GM21423 (cell line): ENCODE data around the gene TAS2R43.
A peak's percentile ranks its signal among the peaks of the same experiment; 100 is the strongest.
"Not testable (repeated sequence)": the region's sequence is repeated elsewhere in the genome, so short reads cannot be mapped to it uniquely, and the experiment has no call there.

Experiments used
- ATAC-seq: cut with Tn5 transposase; IDR thresholded peaks from one replicate; pipeline ENCODE4 v1.9.1; 2021; ENCODE audit warnings: mild to moderate bottlenecking, moderate library complexity; ENCODE audit not compliant: unreplicated experiment

TAS2R43 gene

DNA sequence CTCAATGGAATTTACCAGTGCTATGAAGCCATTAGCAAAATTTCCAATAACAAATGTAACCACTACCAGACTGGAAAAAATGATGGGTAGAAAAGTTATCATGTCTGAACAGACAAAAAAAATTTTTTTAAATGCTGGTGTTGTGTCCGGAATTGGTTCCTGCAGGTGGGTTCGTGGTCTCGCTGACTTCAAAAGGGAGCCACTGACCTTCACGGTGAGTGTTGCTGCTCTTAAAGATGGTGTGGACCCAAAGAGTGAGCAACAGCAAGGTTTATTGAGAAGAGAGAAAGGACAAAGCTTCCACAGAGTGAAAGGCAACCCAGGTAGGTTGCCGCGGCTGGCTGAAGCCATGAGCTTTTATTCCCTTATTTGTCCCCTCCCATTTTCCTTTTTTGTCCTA, at the start of gene TAS2R43:
Gene TAS2R43 (minus strand): TSS at position 186 of the 400 bp plus-strand sequence. CDS start 84 bp downstream, at position 102.
- no peak for ATAC-seq

DNA sequence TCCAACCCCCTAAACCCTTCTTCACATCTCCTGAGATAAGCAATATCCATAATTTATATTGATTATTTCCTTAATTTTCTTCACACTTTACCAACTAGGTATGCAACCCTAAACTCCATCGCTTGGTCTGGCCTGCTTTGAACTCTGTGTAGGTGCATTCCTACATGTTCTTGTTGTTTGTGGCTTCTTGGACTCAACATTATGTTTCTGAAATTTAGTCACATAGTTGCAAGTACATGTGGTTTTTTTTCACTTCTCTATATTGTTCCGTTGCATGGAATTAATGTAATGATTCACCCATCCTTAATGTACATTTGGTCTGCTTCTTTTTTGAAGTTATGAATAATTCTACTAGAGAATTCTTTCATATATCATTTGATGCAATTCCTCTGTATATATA, 44.0 kb upstream of the TAS2R43 start:
- ATAC-seq = no peak

DNA sequence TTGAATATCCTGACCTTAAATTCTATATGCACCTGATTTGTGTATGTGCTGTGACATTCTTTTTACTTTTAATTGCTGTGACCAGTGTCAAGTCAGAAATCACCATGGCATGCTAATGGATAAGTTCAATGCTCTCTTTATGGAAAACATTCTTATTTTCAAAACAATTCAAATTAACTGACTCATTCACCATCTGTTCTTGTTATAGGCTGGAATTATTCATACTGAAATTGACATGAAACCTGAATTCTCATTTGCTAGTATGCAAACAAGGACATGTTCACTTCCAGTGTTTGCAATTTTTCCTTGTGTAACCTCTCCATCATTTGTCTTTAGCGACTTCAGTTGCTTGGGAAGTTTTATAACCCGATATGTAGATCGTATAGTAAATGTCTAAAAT, 42.2 kb upstream of the TAS2R43 start, which contains the start of gene TAS2R30:
Gene TAS2R30 (minus strand): TSS at position 340 of the 400 bp plus-strand sequence. CDS start 400 bp downstream, outside the sequence.
- no peak for ATAC-seq

DNA sequence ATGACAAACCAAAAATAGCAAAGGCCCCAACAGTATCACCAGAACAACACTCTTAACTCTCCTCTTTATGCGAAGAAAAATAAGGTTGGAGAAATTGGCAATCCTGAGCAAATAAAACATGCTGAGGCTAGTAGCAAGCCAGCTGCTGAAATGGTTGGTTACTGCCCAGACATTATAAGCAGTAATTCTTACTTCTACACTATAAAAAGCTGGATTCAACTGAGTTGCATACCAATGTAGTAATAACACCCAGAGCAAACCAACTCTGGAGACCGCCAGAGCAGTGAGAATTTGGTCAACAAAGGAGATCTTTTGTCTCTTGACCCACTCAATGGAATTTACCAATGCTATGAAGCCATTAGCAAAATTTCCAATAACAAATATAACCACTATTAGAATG, 41.7 kb upstream of the TAS2R43 start:
- ATAC-seq = no peak

DNA sequence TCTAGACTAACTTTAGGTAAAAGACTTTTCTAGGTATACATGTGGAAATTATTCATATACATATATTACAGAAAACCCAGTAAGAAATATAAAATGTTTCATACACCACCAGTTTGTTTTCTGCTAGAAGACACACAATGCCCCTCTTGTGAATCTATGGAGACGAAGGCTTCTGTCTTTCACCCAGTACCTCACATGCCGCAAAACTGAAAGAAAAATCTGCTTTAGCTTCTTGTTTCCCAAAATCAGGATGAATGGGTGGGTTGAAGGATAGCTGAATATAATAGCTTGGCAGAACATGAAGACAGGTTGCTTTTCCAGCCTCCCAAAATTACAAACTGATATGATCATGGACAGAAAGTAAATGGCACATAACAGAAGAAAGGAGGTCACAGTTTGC, 41.0 kb upstream of the TAS2R43 start:
- ATAC-seq = no peak

DNA sequence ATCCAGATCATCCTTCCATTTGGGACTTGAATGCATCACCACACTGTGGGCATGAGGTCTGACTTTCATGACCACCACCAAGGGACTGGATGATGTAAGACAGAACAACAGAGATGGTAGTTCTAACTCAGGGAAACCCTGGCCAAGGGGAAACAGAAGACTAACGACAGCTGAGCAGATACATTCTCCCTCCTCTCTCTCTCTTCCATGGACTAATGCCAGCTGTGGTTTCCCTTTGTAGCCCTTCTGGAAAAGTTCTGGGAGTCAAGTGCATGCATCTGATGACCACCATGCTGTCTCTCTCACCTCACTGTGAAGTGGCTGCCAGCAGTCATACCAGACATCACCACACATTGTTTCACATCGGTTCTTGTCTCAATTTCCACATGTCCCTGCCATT, 38.9 kb upstream of the TAS2R43 start:
- ATAC-seq = no peak

GRCh38 chr12:11130382-11130781, 38.3 kb upstream of the TAS2R43 start:
- ATAC-seq = no peak

DNA sequence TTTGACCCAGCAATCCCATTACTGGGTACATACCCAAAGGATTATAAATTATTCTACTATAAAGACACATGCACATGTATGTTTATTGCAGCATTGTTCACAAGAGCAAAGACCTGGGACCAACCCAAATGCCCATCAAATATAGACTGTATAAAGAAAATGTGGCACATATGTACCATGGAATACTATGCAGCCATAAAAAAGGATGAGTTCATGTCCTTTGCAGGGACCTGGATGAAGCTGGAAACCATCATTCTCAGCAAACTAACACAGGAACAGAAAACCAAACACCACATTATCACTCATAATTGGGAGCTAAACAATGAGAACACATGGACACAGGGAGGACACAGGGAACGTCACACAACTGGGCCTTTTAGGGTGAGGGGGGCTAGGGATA, 22.0 kb upstream of the TAS2R43 start:
- ATAC-seq = not testable (repeated sequence)

DNA sequence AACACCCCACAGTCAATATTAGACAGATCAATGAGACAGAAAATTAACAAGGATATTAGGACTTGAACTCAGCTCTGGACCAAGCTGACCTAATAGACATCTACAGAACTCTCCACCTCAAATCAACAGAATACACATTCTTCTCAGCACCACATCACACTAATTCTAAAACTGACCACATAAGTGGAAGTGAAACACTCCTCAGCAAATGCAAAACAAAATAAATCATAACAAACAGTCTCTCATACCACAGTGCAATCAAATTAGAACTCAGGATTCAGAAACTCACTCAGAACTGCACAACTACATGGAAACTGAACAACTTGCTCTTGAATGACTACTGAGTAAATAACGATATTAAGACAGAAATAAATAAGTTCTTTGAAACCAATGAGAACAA, 19.1 kb upstream of the TAS2R43 start:
- ATAC-seq = not testable (repeated sequence)

DNA sequence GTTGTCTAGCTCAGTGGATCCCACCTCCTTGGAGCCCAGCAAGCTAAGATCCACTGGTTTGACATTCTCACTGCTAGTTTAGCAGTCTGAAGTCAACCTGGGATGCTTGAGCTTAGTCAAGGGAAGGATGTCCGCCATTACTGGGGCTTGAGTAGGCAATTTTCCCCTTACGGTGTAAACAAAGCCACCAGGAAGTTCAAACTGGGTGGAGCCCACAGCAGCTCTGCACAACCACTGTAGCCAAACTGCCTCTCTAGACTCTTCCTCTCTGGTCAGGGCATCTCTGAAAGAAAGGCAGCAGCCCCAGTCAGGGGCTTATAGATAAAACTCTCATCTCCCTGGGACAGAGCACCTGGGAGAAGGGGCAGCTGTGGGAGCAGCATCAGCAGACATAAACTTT, 16.7 kb upstream of the TAS2R43 start:
- ATAC-seq = no peak

GRCh38 chr12:11107719-11108118, 15.6 kb upstream of the TAS2R43 start:
- no peak for ATAC-seq

GRCh38 chr12:11106288-11106687, 14.2 kb upstream of the TAS2R43 start:
- ATAC-seq = no peak

DNA sequence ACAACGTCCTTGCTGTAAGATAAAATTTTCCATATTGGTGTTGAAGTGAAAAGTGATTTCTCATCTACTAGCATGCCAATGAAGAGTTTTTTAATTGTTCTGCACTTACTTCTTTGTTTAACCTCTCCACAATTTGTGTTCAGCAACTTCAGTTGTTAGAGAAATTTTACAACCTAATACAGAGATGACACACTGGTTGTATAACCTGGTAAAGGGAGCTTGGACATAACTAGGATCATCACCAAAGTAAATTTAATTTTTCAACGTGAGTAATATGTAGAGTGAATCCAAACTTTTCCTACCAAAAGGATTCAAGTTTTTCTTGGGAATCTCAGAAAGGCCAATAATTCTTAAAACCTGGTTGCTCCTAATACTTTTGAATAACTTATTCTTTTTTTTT, 13.4 kb upstream of the TAS2R43 start:
- ATAC-seq = no peak

GRCh38 chr12:11094910-11095309, 2.8 kb upstream of the TAS2R43 start:
- ATAC-seq = peak; percentile 49

- no peak for ATAC-seq
Observed at GRCh38 chr12:11089246-11089645, 2.9 kb downstream of the TAS2R43 start.

- peak; percentile 74 for ATAC-seq
Observed at GRCh38 chr12:11085419-11085818, 6.7 kb downstream of the TAS2R43 start.

DNA sequence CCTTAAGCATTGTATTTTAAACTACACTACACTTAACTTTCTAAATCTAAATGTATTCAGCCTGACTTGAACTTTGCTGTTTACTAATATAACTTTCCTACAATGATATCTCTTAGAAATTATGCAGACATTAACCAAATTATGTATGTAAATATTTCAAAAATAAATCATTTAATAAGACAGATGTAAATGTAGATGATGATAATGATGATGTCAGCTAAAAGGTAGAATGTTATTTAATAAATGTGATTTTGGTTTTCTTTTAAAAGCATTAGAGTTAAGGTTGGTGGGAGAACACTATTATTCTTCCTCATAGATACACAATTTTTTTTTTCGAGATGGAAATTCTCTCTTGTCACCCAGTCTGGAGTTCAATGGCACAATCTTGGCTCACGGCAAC, 10.1 kb downstream of the TAS2R43 start:
- ATAC-seq = no peak

DNA sequence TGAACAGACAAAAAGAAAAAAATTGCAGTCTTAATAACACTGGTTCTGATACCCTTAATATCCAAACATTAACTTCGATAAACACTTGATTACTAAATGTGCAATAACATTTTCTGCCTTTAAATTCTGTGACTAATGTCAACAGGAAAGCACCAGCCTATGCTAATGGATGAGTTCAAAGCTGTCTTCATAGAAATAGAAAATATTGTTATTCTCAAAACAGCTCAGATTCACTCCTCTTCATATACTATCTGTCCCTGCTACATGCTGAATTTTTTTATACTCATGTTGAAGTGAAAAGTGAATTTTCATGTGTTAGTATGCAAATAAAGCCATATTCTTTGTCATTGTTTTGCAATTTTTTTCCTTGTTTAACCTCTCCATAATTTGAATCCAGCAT, 13.9 kb downstream of the TAS2R43 start:
- no peak for ATAC-seq

- ATAC-seq = peak; percentile 65
Observed at GRCh38 chr12:11075642-11076041, 16.5 kb downstream of the TAS2R43 start.

- no peak for ATAC-seq
Observed at GRCh38 chr12:11071414-11071813, 20.7 kb downstream of the TAS2R43 start.

- ATAC-seq = no peak
Observed at GRCh38 chr12:11070999-11071398, 21.1 kb downstream of the TAS2R43 start.

- ATAC-seq = no peak
Observed at GRCh38 chr12:11069854-11070365, 22.2 kb downstream of the TAS2R43 start.

GRCh38 chr12:11067514-11067913, 24.6 kb downstream of the TAS2R43 start:
- no peak for ATAC-seq
